GM21619 (cell line): ENCODE measurements around the gene CKB.
"Not testable (repeated sequence)": the region's sequence is repeated elsewhere in the genome, so short reads cannot be mapped to it uniquely, and the experiment has no call there.

ENCODE experiments used
- ATAC-seq: cut with Tn5 transposase; IDR thresholded peaks from one replicate; pipeline ENCODE4 v1.9.1; 2021; ENCODE audit not compliant: unreplicated experiment

The CKB gene

DNA sequence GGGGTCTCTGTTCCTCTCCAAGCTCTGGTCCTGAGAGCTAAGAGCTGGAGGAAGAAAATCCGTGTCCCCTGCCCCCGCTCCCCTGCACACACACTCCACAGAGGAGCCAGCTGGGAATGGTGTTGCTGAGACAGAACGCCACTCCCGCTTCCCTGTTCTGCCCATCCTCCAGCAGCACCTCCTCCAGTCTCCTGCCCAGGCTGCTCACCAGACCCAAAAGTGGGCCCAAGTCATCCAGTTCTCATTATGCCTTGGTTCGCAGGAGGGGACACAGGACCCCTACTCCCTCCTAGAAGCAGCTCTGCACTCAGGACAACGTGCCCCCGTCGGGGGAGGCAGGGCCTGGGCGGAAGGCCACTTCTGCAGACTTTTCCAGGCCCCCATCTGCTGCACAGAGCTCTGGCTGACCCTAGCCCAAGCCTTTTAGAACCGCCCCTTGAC is 5.5 kb upstream of the CKB start:
- ATAC-seq: no peak

DNA sequence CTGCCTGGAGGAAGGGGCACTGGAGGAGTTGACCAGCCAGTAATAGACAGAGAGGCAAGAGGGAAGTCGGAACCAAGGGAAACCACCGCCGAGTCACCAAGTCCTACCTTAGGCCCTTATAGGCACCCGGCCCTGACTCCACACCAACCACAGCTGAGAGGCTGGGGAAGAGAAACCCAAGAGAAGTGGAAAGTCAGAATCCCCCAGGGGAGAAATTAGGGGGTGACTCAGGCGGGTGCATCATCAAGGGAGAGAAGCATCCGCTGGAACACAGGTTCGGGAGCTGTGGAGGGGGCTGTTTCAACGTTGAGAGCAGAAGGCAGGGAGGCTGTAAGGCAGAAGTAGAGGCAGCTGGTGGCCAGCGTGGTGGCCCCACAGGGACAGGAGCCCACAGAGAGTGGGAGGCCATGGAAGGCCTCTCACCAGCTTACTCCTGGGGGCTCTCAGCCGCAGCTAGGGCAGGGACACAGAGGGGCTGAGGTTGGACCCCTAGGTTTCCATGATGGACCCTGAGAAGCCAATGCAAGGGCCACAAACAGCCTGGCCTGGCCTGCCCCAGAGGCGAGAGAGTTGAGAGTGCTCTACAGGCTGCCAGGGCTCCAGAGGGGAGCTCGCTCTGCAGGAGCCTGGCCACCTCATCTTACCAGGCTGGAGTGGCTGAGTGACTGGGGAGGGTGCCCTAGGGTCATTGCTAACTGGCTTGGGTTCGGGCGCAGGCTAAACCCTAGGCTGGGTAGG is 4.9 kb upstream of the CKB start:
- peak; percentile 62 for ATAC-seq

GRCh38 chr14:103526914-103527248 is 4.3 kb upstream of the CKB start:
- ATAC-seq: no peak

- no peak for ATAC-seq
Measured at GRCh38 chr14:103526247-103526913, 3.8 kb upstream of the CKB start.

DNA sequence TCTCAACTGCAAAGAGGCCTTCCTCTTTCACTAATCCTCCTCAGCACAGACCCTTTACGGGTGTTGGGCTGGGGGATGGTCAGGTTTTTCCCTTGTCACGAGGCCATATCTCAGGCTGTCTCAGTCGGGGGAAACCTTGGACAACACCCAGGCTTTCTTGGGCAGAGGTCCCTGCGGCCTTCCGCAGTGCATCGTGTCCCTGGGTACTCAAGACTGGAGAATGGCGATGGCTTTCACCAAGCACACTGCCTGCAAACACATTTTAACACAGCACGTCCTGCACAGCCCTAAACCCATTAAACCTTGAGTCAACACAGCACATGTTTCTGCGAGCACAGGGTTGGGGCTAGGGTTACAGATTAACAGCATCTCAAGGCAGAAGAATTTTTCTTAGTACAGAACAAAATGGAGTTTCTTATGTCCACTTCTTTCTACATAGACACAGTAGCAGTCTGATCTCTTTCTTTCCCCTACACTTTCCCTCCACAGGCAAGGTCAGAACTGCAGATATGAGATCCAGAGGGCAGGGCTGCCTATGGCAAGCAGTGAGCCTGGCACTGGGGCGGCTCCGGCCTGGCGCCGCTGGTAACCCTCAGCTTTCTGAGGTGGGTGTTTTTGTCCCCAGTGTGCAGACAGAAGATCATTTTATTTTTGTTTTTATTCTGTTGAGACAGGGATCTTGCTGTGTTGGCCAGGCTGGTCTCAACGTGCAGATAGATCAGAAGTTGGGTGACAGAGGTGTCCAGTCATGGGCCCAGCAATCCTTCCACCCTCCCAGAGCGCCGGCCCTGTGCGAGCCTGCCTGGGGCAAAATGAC is 3.0 kb upstream of the CKB start:
- not testable (repeated sequence) for ATAC-seq

DNA sequence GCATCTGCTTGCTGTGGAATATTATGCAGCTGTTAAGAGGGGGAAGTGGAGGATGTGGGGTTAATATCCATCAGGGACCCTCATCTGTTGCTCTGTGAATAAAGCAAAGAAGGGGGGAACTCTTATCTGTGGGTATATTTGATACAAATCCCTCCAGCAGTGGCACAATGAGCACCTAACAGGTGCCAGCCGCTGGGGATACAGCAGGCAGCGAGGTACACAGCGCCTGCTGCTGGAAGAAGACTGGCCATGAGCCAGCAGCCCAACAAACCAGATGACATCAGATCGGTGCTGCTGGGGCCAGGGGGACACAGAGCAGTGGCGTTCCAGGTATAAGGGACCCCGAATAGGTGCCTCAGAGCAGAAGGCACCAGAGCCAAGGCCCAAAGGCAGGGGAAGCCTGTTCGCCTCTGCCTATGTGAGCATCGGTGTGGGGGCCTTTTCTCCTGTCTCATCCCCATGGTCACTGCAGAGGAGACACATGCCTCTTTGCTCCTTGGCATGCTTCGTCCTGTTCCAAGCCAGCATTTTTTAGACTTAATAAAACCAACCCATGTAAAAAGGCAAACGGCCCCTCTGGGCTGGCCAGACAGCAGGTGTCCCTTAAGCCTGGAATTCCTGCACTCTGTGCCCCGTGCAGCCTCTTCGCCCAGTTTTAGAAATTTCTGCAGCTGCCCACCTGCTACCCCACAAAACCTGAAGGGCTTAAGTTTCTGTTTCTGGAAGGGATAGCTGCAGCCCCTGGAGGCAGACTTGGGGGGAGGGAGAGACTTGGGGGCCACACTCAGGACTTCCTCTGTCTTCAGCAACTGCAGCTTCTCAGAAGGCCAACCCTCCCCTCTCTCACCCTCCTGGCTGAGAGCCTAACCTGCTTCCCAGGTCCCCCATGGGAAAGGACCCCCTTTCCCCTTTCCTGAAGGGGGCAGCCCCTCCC is 1.6 kb upstream of the CKB start:
- no peak for ATAC-seq

- ATAC-seq: no peak
Measured at GRCh38 chr14:103523575-103523954, 935 bp upstream of the CKB start.

GRCh38 chr14:103521951-103522563 is 573 bp downstream of the CKB start:
- no peak for ATAC-seq

- no peak for ATAC-seq
Measured at GRCh38 chr14:103521438-103521950, 1.1 kb downstream of the CKB start.

GRCh38 chr14:103520657-103521437 is 1.8 kb downstream of the CKB start:
- no peak for ATAC-seq

GRCh38 chr14:103520269-103520656 is 2.4 kb downstream of the CKB start:
- no peak for ATAC-seq

GRCh38 chr14:103519837-103520212 is 2.8 kb downstream of the CKB start:
- no peak for ATAC-seq

GRCh38 chr14:103519043-103519836 is 3.4 kb downstream of the CKB start:
- ATAC-seq: no peak

DNA sequence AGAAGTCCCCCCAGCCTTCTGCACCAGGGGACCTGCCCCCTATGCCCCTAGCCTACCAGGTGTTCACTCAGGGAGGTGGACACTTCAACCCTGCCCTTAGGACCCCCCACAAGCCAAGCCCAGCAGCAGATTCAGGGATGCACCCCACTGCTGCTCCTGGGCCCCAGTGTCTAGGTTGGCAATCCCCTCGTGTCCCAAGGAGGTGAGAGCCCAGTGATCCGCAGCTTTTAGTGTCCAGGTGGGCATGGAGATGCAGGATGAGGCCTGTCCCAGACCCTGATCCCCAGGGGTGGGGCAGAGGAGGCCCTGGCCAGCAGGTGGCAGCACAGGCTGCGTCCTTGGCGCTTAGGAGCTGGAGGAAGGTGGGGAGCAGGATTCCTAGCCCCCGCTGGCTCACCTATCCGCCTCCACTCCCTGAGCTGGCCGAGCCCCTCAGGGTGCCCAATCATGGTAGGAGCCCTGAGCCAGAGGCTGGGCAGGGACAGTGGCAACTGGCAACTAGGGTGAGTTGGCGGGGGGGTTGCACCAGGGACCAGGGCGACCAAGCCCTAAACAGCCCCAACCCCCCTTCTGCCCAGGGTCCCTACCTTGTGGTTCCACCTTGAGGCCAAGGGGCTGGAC is 4.1 kb downstream of the CKB start:
- no peak for ATAC-seq

DNA sequence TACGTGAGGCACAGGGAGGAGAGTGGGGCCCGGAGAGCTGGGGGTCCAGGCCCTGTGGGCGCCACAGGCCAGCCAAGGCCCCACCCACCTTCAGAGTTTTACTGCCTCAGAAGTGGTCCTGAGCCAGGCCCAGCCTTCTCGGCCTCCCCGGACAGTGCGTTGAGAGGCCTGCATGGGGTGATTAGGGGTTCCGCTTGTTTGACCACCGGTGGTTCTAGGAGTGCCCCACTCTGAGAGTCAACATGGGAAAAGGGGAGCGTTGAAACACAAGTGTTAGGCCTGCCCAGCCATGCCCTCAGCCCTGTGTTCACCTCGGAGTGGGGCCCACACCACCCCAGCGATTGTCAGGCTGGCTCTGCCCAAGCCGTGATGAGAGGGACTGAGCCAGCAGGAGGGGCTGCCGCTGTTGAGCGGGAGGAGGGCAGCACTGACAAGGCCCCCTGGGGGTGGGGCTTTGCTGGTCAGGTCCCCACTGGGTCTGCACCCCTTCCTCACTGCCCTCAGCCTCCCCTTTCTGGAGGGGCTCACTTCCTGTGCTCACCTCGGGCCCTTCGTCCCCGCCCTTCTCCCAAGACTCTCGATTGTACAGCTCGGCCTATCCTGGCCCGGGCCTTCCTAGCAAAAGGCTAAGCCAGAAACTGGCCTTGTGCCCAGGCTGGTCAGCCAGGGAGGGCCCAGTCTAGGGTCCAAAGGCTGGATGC is 4.8 kb downstream of the CKB start:
- ATAC-seq: no peak

- ATAC-seq: no peak
Measured at GRCh38 chr14:103517174-103517566, 5.5 kb downstream of the CKB start.

GRCh38 chr14:103516426-103517173 is 6.0 kb downstream of the CKB start:
- no peak for ATAC-seq
